Measurements from ENCODE around the gene TMPRSS13.

Gene TMPRSS13

GRCh38 chr11:117907276-117908108, 21.7 kb downstream of the TMPRSS13 start:
- peaks cover 7 to 31% of the 10 kb centered on the region in 2 donors for H3K4me1 ChIP-seq (ENCODE audit: control insufficient read depth in 1 of 2, insufficient read depth in 2 of 2, low read length in 2 of 2)
- peak overlapping the region; percentile 37 to 42 for H3K4me3 ChIP-seq (ENCODE audit: low read depth in 1 of 2, low read length in 2 of 2)
- H3K27ac ChIP-seq (ENCODE audit: low read depth, low read length): no peak overlapping the region
- peak overlapping the region; percentile 44 to 48 for H3K9ac ChIP-seq (ENCODE audit: low read depth in 1 of 2, low read length in 2 of 2)
- no peaks in the 10 kb centered on the region for H3K27me3 ChIP-seq (ENCODE audit: control insufficient read depth in 1 of 2, insufficient read depth in 2 of 2, low read length in 2 of 2)
- H3K36me3 ChIP-seq (ENCODE audit: control insufficient read depth in 1 of 2, insufficient read depth in 2 of 2, low read length in 2 of 2): no peaks in the 10 kb centered on the region
- H3K9me3 ChIP-seq (ENCODE audit: control insufficient read depth in 1 of 2, low read length in 2 of 2): no peaks in the 10 kb centered on the region

GRCh38 chr11:117906710-117907109, 22.5 kb downstream of the TMPRSS13 start:
- Histone ChIP-seq H3K4me3 (ENCODE audit: low read depth in 1 of 2, low read length in 2 of 2) (no peak overlapping the region), H3K9me3 (ENCODE audit: control insufficient read depth in 1 of 2, low read length in 2 of 2) (no peaks in the 10 kb centered on the region), H3K27ac (ENCODE audit: low read depth, low read length) (no peak overlapping the region)

GRCh38 chr11:117906126-117906525, 23.1 kb downstream of the TMPRSS13 start:
- H3K9me3 ChIP-seq (ENCODE audit: control insufficient read depth in 1 of 2, low read length in 2 of 2): no peaks in the 10 kb centered on the region

More at GRCh38 chr11:117906710-117907109, 22.5 kb downstream of the TMPRSS13 start:
- Histone ChIP-seq H3K36me3 (ENCODE audit: control insufficient read depth in 1 of 2, insufficient read depth in 2 of 2, low read length in 2 of 2) (no peaks in the 10 kb centered on the region), H3K9ac (ENCODE audit: low read depth in 1 of 2, low read length in 2 of 2) (no peak overlapping the region), H3K27me3 (ENCODE audit: control insufficient read depth in 1 of 2, insufficient read depth in 2 of 2, low read length in 2 of 2) (no peaks in the 10 kb centered on the region), H3K4me1 (ENCODE audit: control insufficient read depth in 1 of 2, insufficient read depth in 2 of 2, low read length in 2 of 2) (peaks cover 7 to 31% of the 10 kb centered on the region in 2 donors)

GRCh38 chr11:117905524-117905923, 23.7 kb downstream of the TMPRSS13 start:
- Histone ChIP-seq H3K4me1 (ENCODE audit: control insufficient read depth in 1 of 2, insufficient read depth in 2 of 2, low read length in 2 of 2) (peaks cover 7 to 29% of the 10 kb centered on the region in 2 donors), H3K27me3 (ENCODE audit: control insufficient read depth in 1 of 2, insufficient read depth in 2 of 2, low read length in 2 of 2) (no peaks in the 10 kb centered on the region), H3K4me3 (ENCODE audit: low read depth in 1 of 2, low read length in 2 of 2) (no peak overlapping the region), H3K9me3 (ENCODE audit: control insufficient read depth in 1 of 2, low read length in 2 of 2) (no peaks in the 10 kb centered on the region), H3K36me3 (ENCODE audit: control insufficient read depth in 1 of 2, insufficient read depth in 2 of 2, low read length in 2 of 2) (no peaks in the 10 kb centered on the region), H3K9ac (ENCODE audit: low read depth in 1 of 2, low read length in 2 of 2) (no peak overlapping the region), H3K27ac (ENCODE audit: low read depth, low read length) (no peak overlapping the region)

More at GRCh38 chr11:117906126-117906525, 23.1 kb downstream of the TMPRSS13 start:
- H3K4me1 ChIP-seq (ENCODE audit: control insufficient read depth in 1 of 2, insufficient read depth in 2 of 2, low read length in 2 of 2): peaks cover 7 to 31% of the 10 kb centered on the region in 2 donors
- H3K27ac ChIP-seq (ENCODE audit: low read depth, low read length): no peak overlapping the region
- no peaks in the 10 kb centered on the region for H3K36me3 ChIP-seq (ENCODE audit: control insufficient read depth in 1 of 2, insufficient read depth in 2 of 2, low read length in 2 of 2)
- H3K4me3 ChIP-seq (ENCODE audit: low read depth in 1 of 2, low read length in 2 of 2): no peak overlapping the region
- no peak overlapping the region for H3K9ac ChIP-seq (ENCODE audit: low read depth in 1 of 2, low read length in 2 of 2)
- H3K27me3 ChIP-seq (ENCODE audit: control insufficient read depth in 1 of 2, insufficient read depth in 2 of 2, low read length in 2 of 2): no peaks in the 10 kb centered on the region

DNA sequence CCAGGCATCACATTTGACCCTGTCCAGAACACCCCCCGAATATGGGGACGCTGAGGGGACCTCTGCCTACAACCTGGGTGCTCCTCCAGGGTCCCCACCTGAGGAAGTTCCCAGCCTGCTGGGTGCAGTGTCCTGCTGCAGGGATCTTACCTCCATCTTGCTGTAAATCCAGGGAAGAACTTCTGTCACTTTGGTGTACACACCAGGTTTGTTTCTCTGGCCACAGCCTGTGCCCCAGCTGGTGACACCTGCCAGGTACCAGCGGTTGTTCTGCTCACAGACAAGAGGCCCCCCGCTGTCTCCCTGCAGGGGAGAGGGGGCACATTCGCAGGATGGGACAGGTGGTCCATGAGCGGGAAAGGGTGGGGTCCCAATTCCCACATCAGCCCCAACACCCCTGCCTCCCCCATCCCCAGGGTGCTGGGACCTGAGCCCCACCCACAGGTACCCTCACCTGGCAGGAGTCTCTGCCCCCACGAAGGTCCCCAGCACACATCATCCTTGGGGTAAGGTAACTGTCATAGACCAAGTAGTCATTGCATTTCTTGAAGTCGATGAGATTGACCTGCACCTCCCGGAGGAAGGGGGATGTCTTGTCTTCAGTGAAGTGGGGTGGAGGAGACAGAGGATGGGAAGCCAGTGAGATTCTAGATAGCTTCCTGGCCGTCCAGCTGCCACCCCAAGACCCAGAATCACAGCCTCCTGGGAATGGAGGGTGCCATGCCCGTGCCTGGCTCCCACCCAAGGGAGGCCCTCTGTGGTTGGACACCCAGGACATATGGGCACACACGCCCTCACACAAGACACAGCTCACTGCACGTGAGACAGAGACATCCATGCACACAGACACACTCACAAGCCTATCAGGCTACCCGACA, 25.5 kb downstream of the TMPRSS13 start:
- no peak overlapping the region for H3K27ac ChIP-seq (ENCODE audit: low read depth, low read length)
- no peaks in the 10 kb centered on the region for H3K9me3 ChIP-seq (ENCODE audit: control insufficient read depth in 1 of 2, low read length in 2 of 2)
- H3K27me3 ChIP-seq (ENCODE audit: control insufficient read depth in 1 of 2, insufficient read depth in 2 of 2, low read length in 2 of 2): no peaks in the 10 kb centered on the region
- H3K9ac ChIP-seq (ENCODE audit: low read depth in 1 of 2, low read length in 2 of 2): no peak overlapping the region
- H3K4me1 ChIP-seq (ENCODE audit: control insufficient read depth in 1 of 2, insufficient read depth in 2 of 2, low read length in 2 of 2): peaks cover 7 to 14% of the 10 kb centered on the region in 2 donors
- H3K36me3 ChIP-seq (ENCODE audit: control insufficient read depth in 1 of 2, insufficient read depth in 2 of 2, low read length in 2 of 2): no peaks in the 10 kb centered on the region
- H3K4me3 ChIP-seq (ENCODE audit: low read depth in 1 of 2, low read length in 2 of 2): no peak overlapping the region

- Histone ChIP-seq H3K27ac (ENCODE audit: low read depth, low read length) (no peak overlapping the region), H3K4me1 (ENCODE audit: control insufficient read depth in 1 of 2, insufficient read depth in 2 of 2, low read length in 2 of 2) (peaks cover 0 to 3% of the 10 kb centered on the region in 2 donors), H3K9me3 (ENCODE audit: control insufficient read depth in 1 of 2, low read length in 2 of 2) (no peaks in the 10 kb centered on the region), H3K9ac (ENCODE audit: low read depth in 1 of 2, low read length in 2 of 2) (no peak overlapping the region), H3K27me3 (ENCODE audit: control insufficient read depth in 1 of 2, insufficient read depth in 2 of 2, low read length in 2 of 2) (no peaks in the 10 kb centered on the region), H3K4me3 (ENCODE audit: low read depth in 1 of 2, low read length in 2 of 2) (no peak overlapping the region), H3K36me3 (ENCODE audit: control insufficient read depth in 1 of 2, insufficient read depth in 2 of 2, low read length in 2 of 2) (no peaks in the 10 kb centered on the region)
These were observed 27.0 kb downstream of the TMPRSS13 start for GRCh38 chr11:117902001-117902845.

DNA sequence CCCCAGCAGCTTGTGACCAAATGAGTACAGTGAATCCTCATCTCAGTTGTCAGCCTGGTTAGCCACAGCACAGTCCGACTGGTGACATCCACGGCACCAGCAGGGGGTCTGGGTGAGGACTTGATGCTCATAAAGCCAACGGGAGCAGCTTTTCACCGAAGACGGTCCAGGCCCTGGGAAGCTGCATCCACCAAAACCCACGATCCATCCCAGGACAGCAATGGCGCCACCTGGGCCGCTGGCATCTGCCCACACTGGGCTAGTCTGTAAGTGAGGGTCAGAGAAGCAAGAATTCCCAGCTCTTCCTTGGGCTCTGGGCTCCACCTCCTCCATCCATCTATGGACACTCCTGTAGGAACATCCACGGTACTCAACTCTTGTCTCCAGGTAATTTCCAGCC, 27.6 kb downstream of the TMPRSS13 start:
- no peak overlapping the region for H3K27ac ChIP-seq (ENCODE audit: low read depth, low read length)
- H3K9ac ChIP-seq (ENCODE audit: low read depth in 1 of 2, low read length in 2 of 2): no peak overlapping the region
- no peak overlapping the region for H3K4me3 ChIP-seq (ENCODE audit: low read depth in 1 of 2, low read length in 2 of 2)
- no peaks in the 10 kb centered on the region for H3K36me3 ChIP-seq (ENCODE audit: control insufficient read depth in 1 of 2, insufficient read depth in 2 of 2, low read length in 2 of 2)
- no peaks in the 10 kb centered on the region for H3K9me3 ChIP-seq (ENCODE audit: control insufficient read depth in 1 of 2, low read length in 2 of 2)
- no peaks in the 10 kb centered on the region for H3K4me1 ChIP-seq (ENCODE audit: control insufficient read depth in 1 of 2, insufficient read depth in 2 of 2, low read length in 2 of 2)
- H3K27me3 ChIP-seq (ENCODE audit: control insufficient read depth in 1 of 2, insufficient read depth in 2 of 2, low read length in 2 of 2): no peaks in the 10 kb centered on the region

- Histone ChIP-seq H3K9ac (ENCODE audit: low read depth in 1 of 2, low read length in 2 of 2) (no peak overlapping the region), H3K27me3 (ENCODE audit: control insufficient read depth in 1 of 2, insufficient read depth in 2 of 2, low read length in 2 of 2) (no peaks in the 10 kb centered on the region)
These were observed 28.3 kb downstream of the TMPRSS13 start for GRCh38 chr11:117900720-117901440.

DNA sequence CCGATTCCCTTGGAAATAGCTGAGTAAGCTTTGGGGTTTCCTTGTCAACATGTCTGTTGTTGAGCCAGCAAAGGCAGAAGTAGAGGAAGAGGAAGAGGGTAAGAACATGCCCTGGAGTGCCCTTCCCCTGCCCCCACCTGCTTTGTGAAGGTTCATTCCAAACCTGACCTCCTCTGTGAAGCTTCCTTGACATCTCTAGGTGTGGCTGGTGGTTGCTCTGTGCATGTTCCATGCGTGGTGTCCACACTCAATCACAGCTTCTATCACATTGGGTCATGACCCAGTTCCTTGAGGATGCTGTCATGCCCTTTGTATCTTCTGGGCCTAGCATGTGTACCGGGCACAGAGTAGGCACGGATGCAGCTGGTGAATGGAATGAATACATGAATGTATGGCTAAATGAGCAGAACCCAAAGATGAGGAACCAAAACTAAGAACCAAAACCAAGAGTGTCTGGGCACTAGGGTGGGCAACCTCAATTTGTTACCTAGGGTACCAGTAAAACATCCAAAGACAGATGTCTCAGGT, 29.0 kb downstream of the TMPRSS13 start:
- Histone ChIP-seq H3K27me3 (ENCODE audit: control insufficient read depth in 1 of 2, insufficient read depth in 2 of 2, low read length in 2 of 2) (no peaks in the 10 kb centered on the region), H3K36me3 (ENCODE audit: control insufficient read depth in 1 of 2, insufficient read depth in 2 of 2, low read length in 2 of 2) (no peaks in the 10 kb centered on the region), H3K27ac (ENCODE audit: low read depth, low read length) (no peak overlapping the region), H3K9ac (ENCODE audit: low read depth in 1 of 2, low read length in 2 of 2) (no peak overlapping the region), H3K4me3 (ENCODE audit: low read depth in 1 of 2, low read length in 2 of 2) (no peak overlapping the region), H3K9me3 (ENCODE audit: control insufficient read depth in 1 of 2, low read length in 2 of 2) (no peaks in the 10 kb centered on the region), H3K4me1 (ENCODE audit: control insufficient read depth in 1 of 2, insufficient read depth in 2 of 2, low read length in 2 of 2) (no peaks in the 10 kb centered on the region)

More at GRCh38 chr11:117900720-117901440, 28.3 kb downstream of the TMPRSS13 start:
- no peaks in the 10 kb centered on the region for H3K9me3 ChIP-seq (ENCODE audit: control insufficient read depth in 1 of 2, low read length in 2 of 2)
- no peak overlapping the region for H3K4me3 ChIP-seq (ENCODE audit: low read depth in 1 of 2, low read length in 2 of 2)
- H3K4me1 ChIP-seq (ENCODE audit: control insufficient read depth in 1 of 2, insufficient read depth in 2 of 2, low read length in 2 of 2): no peaks in the 10 kb centered on the region
- H3K27ac ChIP-seq (ENCODE audit: low read depth, low read length): no peak overlapping the region
- H3K36me3 ChIP-seq (ENCODE audit: control insufficient read depth in 1 of 2, insufficient read depth in 2 of 2, low read length in 2 of 2): no peaks in the 10 kb centered on the region

All from duodenal mucosa (tissue), 2 donors.